LNCaP clone FGC (cell line): ENCODE data around the gene PABPC3.

Source experiments
- DNase-seq: peaks from one replicate; pipeline ENCODE4 v3.0.0-alpha.2; 2011; ENCODE audit warnings: low read depth
- H3K4me3 ChIP-seq: 2 replicates; pipeline ENCODE4 v1.5.1; 2011; ENCODE audit warnings: mild to moderate bottlenecking, low read depth, low read length, control low read depth
- TF ChIP-seq, protein P1 (sequence below): IDR thresholded peaks from 2 replicates; pipeline ENCODE4 v1.5.1; 2012; ENCODE audit warnings: mild to moderate bottlenecking; ENCODE audit not compliant: control insufficient read depth, insufficient read depth; ENCODE audit errors: extremely low read depth

PABPC3 gene

DNA sequence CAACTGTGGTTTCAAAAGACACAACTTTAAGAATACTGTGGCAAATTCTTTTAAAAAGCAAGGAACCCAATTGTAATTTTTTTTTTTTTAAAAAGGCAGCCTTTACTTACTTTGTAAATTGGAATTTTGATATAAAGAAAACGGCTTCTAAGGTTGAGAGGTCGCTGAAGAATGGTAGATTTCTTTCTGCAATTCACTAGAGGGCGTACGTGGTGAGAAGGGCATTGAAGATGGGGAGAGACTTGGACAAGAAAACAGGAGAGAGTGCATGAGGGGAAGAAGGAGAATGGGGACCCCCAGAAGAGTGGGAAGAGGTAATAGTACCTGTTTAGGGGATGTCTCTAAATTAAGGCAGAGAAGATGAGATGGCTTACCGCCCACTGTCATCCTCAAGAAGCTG, 33.5 kb upstream of the PABPC3 start:
- TF ChIP-seq, protein P1, sequence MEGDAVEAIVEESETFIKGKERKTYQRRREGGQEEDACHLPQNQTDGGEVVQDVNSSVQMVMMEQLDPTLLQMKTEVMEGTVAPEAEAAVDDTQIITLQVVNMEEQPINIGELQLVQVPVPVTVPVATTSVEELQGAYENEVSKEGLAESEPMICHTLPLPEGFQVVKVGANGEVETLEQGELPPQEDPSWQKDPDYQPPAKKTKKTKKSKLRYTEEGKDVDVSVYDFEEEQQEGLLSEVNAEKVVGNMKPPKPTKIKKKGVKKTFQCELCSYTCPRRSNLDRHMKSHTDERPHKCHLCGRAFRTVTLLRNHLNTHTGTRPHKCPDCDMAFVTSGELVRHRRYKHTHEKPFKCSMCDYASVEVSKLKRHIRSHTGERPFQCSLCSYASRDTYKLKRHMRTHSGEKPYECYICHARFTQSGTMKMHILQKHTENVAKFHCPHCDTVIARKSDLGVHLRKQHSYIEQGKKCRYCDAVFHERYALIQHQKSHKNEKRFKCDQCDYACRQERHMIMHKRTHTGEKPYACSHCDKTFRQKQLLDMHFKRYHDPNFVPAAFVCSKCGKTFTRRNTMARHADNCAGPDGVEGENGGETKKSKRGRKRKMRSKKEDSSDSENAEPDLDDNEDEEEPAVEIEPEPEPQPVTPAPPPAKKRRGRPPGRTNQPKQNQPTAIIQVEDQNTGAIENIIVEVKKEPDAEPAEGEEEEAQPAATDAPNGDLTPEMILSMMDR, result peak; percentile 21; the same call in 1 of the 2 replicates
- no peak for DNase-seq

DNA sequence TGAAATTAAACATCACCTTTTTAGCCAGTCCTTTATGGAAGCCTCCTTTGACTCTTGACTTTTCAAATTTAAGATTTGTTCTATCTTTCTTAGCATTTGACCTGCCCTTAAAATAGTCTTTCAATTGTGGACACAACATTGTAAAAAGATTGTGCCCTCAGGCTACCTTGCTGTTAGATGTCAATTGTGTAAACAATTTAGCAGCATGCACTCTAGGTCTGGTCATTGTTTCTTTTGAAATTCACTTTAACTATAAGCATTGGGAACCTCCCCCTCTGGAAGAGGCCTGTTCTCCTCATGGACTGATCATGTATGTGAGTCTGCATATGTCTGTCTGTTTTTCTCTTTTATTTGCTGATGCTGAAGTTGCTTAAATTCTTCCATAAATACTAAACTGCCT, 31.5 kb upstream of the PABPC3 start:
- H3K4me3 ChIP-seq, result no peak overlapping the region
- no peak for DNase-seq
- TF ChIP-seq, protein P1, result no peak

More for the DNA sequence above, 33.5 kb upstream of the PABPC3 start:
- no peak overlapping the region for H3K4me3 ChIP-seq

DNA sequence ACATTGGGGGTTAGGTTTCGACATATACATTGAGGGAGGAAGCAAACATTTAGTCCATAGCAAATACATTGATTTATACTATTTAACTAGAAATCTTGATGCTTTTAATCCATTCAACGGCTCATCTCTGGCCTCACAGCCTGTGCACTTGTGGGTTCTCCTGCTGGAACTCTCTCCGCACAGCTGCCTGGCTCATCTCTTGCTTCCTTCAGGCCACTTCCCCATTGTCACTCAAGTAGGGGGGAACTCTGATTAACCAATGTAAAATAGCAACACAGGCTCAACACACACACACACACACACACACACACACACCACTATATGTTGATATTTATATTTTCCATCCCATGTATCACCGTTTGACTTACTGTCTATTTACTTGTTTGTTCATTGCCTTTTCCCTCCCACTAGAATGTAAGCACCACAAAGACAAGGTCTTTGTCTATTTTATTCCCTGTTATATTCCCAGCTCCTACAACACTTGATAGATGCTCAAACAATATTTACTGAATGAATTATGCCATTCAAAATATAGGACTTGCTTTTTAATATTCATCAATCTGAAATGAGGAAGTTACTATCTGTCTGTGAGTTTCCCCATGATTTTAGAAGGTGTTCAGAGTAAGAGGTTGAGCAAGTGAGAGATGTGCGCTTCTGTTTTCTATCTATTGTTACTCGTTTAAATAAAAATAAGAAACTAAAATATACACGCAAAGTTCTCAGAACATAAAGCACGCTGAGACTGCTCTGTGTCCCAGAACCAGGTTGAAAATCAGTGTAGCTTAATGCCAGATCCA, 29.8 kb upstream of the PABPC3 start:
- H3K4me3 ChIP-seq, result no peak overlapping the region
- TF ChIP-seq, protein P1, result no peak
- DNase-seq, result no peak

DNA sequence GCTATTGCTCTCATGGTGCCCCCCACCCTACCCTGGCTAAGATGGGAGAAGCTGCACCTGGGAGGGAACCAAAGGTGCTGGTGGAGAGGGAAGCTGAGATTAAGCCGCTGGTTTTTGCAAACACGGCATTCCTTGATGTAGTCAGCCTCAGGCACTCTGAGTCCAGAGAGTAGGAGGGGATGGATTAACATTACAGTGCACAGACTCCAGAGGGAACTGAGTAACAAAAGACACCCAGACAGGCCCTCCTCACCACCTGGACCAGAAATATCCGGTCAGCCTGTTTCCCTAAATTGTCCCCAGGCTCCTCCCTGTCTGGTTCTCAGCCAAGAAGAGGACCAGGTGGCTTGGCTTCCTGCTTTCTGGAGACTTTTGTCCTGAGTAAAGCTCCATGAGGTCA, 28.9 kb upstream of the PABPC3 start:
- no peak for DNase-seq
- TF ChIP-seq, protein P1, result no peak
- no peak overlapping the region for H3K4me3 ChIP-seq

DNA sequence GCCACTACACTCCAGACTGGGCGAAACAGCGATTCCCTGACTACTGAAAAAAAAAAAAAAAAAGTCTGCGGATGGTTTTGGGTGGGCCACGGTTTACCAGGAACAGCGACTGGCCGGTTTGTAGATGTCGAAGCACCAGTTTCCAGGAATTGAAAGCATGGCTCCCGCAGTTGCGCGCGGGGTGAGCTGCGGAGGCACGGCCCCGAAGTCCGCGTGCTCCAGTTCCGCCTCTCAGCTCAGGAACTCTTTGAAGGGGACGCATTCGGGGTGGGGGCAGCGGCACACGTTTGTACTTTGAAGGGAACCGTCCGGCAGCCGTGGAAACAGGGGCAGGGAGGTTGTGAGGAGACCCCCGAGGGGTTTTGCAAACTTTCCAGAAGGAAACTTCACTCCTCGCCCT, 27.1 kb upstream of the PABPC3 start:
- no peak for DNase-seq
- TF ChIP-seq, protein P1, result no peak
- H3K4me3 ChIP-seq, result no peak overlapping the region

DNA sequence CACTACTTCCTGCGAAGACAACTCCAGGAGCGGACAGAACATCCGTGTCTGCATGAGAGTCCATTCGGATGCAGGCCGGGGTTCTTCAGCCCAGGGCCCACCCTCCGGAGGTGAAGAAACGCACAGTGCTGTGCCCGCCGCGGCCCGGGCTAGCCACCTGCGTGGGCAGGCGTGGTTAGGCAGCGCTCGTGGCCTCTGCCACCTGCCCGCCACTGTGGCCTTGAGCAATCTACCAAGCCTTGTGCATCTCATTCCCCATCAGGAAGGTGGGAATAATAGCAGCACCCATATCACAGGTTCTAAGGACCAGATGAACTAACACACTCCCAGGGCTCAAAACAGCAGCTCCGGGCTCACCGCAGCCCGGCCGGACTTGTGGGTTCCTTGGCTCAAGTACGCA, 26.7 kb upstream of the PABPC3 start:
- DNase-seq, result no peak
- no peak overlapping the region for H3K4me3 ChIP-seq
- TF ChIP-seq, protein P1, result no peak

DNA sequence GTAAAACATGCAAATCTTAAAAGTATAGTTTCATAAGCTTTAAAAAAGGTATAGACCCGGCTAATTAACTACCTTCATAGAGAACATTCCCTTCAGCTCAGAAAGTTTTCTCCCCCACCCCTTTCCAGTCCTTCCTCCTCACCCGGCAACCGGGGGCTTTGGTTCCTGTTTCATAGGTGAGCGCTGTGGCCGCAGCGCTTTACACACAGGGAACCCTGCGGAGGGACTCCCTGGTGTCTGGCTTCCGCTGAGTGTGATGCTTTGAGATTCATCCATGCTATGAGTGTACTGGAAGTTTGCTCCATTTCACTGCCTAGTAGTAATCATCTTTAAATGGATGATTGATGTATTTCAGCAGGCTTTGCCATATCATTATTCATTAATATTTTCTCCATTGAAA, 26.0 kb upstream of the PABPC3 start:
- no peak overlapping the region for H3K4me3 ChIP-seq
- DNase-seq, result no peak
- TF ChIP-seq, protein P1, result no peak
